Measurements from ENCODE around the gene PXN. TPM values are rescaled to one million over a fixed set of nuclear protein-coding genes. Genes with fewer than 3 reads are reported as not detected.
"Not testable (repeated sequence)": the region's sequence is repeated elsewhere in the genome, so short reads cannot be mapped to it uniquely, and the experiment has no call there.

The PXN gene
- total and polyA plus RNA-seq, 11 donors, result 34.3 to 103 (median 69.9) TPM

DNA sequence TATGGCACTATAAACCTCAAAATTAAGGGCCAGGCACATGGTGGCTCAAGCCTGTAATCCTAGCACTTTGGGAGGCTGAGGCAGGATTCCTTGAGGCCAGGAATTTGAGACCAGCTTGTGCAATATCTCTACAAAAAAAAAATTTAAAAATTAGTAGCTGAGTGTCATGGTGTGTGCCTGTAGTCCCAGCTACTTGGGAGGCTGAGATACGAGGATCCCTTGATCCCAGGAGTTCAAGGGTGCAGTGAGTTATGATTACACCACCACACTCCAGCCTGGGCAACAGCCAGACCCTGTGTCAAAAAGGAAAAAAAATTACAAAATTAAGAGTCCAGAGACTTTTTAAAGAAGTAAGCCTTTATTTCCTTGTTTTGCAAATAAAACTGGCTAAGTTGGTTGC, 69.2 kb downstream of the PXN start:
- intact Hi-C loops (cut with DNase I), result no loop called here
- H3K9me3 ChIP-seq, result no peaks in the 10 kb centered on the region
- ATAC-seq (no peak), DNase-seq (no peak)
- no peak overlapping the region for H3K4me3 ChIP-seq
- WGBS, 4 donors, result 76 to 85% (median 77%) methylated on average over 1 of the region's 1 CpG
- H3K27ac ChIP-seq, result no peak overlapping the region
- TF ChIP-seq CTCF (IDR thresholded peaks at IDR 0.05) (no peak), POLR2A (IDR thresholded peaks at IDR 0.05) (no peak)
- H3K4me1 ChIP-seq, result peaks cover 14 to 62% (median 34%) of the 10 kb centered on the region in 12 donors
- H3K36me3 ChIP-seq, result peaks cover 3 to 52% (median 42%) of the 10 kb centered on the region in 9 donors
- H3K27me3 ChIP-seq, result no peaks in the 10 kb centered on the region

DNA sequence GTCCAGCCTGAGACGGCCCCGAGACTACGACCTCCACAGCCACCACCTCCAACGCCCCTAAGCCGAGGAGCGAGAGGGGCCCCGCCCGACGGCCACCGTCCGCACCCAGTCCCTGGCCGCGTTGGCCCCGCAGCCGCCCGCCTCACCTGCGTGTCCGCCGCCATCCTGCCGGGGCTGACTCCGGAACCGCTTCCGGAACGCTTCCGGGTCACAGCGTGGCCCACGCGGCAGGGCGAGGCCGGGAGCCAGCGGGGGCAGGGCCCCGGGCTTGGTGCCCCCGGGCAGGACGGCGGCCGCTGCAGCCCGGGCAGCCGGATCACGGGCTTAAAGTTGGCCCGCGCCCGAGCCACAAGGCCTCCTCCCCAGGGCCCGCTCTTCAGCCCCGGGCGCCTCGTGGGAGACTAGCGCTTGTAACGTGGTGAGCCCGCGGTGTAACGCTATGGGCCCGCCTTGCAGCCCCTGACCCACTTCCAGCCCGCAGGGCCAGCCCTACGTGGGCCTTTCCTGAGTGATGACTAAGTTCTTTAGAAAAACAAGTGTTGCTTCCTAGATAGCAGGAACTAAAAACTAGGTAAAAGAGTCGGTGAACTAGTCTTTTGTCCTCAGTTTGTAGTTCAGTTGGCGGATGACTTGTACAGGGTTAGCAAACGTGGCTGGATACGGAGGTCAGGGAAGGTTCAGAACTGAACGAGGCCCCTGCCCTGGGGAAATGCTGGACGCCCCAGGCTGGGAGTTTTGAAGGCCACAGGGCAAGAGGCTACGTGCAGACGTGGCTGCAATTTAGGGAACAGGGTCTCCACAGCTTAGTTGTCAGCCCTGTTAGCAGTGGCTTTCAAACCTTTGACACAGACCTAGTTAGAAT, 70.8 kb downstream of the PXN start, which contains the start of gene GCN1:
TSS of gene GCN1 (minus strand) at position 182 of the 862 bp plus-strand sequence. CDS start at position 164, 18 bp downstream.
- WGBS, 4 donors, result 3 to 5% (median 3%) methylated on average over 23 to 62 of the region's 62 CpGs
- intact Hi-C loops (cut with DNase I), result loop anchor here in 1 of 10 donors (2.0 kb wide), 1 partner anchor 78 kb away; the partner anchor contains the start of gene RAB35
- H3K27me3 ChIP-seq, result no peaks in the 10 kb centered on the region
- H3K4me1 ChIP-seq, result peaks cover 13 to 55% (median 29%) of the 10 kb centered on the region in 12 donors
- H3K4me3 ChIP-seq, result peak within 1 kb of the TSS; percentile 63 to 99 (median 91)
- peak; percentile 74 to 97 (median 95) for ATAC-seq
- peak; percentile 85 to 94 (median 87) for DNase-seq
- H3K27ac ChIP-seq, result peak within 1 kb of the TSS; percentile 73 to 97 (median 90)
- no peaks in the 10 kb centered on the region for H3K9me3 ChIP-seq
- TF ChIP-seq POLR2A (IDR thresholded peaks at IDR 0.05) (peak in 1 of 2 donors; percentile 89), CTCF (IDR thresholded peaks at IDR 0.05) (peak in 1 of 12 donors; percentile 6)
- peaks cover 3 to 67% (median 48%) of the 10 kb centered on the region in 9 donors for H3K36me3 ChIP-seq

GRCh38 chr12:120194226-120194533, 71.3 kb downstream of the PXN start:
- H3K36me3 ChIP-seq, result peaks cover 3 to 67% (median 48%) of the 10 kb centered on the region in 9 donors
- no peak for ATAC-seq
- intact Hi-C loops (cut with DNase I), result loop anchor here in 1 of 10 donors (2.0 kb wide), 1 partner anchor 77 kb away; the partner anchor contains the start of gene RAB35

GRCh38 chr12:120193286-120193685, 72.2 kb downstream of the PXN start:
- DNase-seq; ATAC-seq; H3K9me3 ChIP-seq; H3K27ac ChIP-seq; H3K27me3 ChIP-seq; intact Hi-C loops (cut with DNase I): not testable (repeated sequence)
- 81 to 87% (median 86%) methylated on average over 8 of the region's 8 CpGs for WGBS, 4 donors
- Histone ChIP-seq H3K4me1 (peaks cover 7 to 40% (median 21%) of the 10 kb centered on the region in 12 donors), H3K4me3 (peak overlapping the region in 9 of 12 donors; percentile 63 to 99 (median 90)), H3K36me3 (peaks cover 3 to 67% (median 48%) of the 10 kb centered on the region in 9 donors)

More at GRCh38 chr12:120194226-120194533, 71.3 kb downstream of the PXN start:
- Histone ChIP-seq H3K9me3 (no peaks in the 10 kb centered on the region), H3K27ac (peak overlapping the region in 11 of 12 donors; percentile 82 to 97 (median 90)), H3K4me3 (peak overlapping the region; percentile 63 to 99 (median 91)), H3K27me3 (no peaks in the 10 kb centered on the region), H3K4me1 (peaks cover 8 to 49% (median 23%) of the 10 kb centered on the region in 12 donors)
- no peak for DNase-seq
- 0 to 1% (median 1%) methylated on average over 15 to 18 of the region's 18 CpGs for WGBS, 4 donors
- TF ChIP-seq POLR2A (IDR thresholded peaks at IDR 0.05), result no peak
- no peak for TF ChIP-seq CTCF (IDR thresholded peaks at IDR 0.05)
